DOHH2 (cell line): ENCODE data around the gene ZNF580.

Source experiments
- H3F3A ChIP-seq: fragments of 200-600 bp; sonication (generic), shearing (Covaris generic); 2 replicates; pipeline ENCODE4 v1.6.0; 2016; ENCODE audit warnings: antibody characterized with exemption, mild to moderate bottlenecking; ENCODE audit not compliant: control insufficient read depth, insufficient read depth
- H3K27ac ChIP-seq: fragments of 200-600 bp; sonication (generic); 2 replicates; pipeline ENCODE4 v1.5.1; 2014; ENCODE audit warnings: low read depth, mild to moderate bottlenecking, low read length, moderate library complexity
- H3K27me3 ChIP-seq: fragments of 200-600 bp; sonication (generic); 2 replicates; pipeline ENCODE4 v1.6.1; 2014; ENCODE audit warnings: mild to moderate bottlenecking, low read length, mixed read lengths; ENCODE audit not compliant: control insufficient read depth
- H3K36me3 ChIP-seq: fragments of 200-600 bp; sonication (generic); 2 replicates; pipeline ENCODE4 v1.6.1; 2014; ENCODE audit warnings: mild to moderate bottlenecking, low read length, moderate library complexity, mixed read lengths; ENCODE audit not compliant: control insufficient read depth
- H3K4me1 ChIP-seq: fragments of 200-600 bp; sonication (generic); 2 replicates; pipeline ENCODE4 v1.6.1; 2014; ENCODE audit warnings: mild to moderate bottlenecking, low read length, mixed read lengths; ENCODE audit not compliant: control insufficient read depth
- H3K4me2 ChIP-seq: fragments of 200-600 bp; sonication (generic); 2 replicates; pipeline ENCODE4 v1.6.0; 2014; ENCODE audit warnings: mild to moderate bottlenecking, low read length, moderate library complexity
- H3K4me3 ChIP-seq: fragments of 200-600 bp; sonication (generic); 2 replicates; pipeline ENCODE4 v1.5.1; 2014; ENCODE audit warnings: mild to moderate bottlenecking, low read length, mixed read lengths
- H3K79me2 ChIP-seq: fragments of 200-600 bp; sonication (generic); 2 replicates; pipeline ENCODE4 v1.6.1; 2014; ENCODE audit warnings: mild to moderate bottlenecking, low read length, mixed read lengths; ENCODE audit not compliant: control insufficient read depth
- H3K9me2 ChIP-seq: fragments of 200-600 bp; sonication (generic); replicated peaks from 2 replicates; pipeline ENCODE4 v1.6.1; 2014; ENCODE audit warnings: mild to moderate bottlenecking, low read length, mixed read lengths; ENCODE audit not compliant: control insufficient read depth
- H3K9me3 ChIP-seq: fragments of 200-600 bp; sonication (generic); 2 replicates; pipeline ENCODE4 v1.6.1; 2014; ENCODE audit warnings: antibody characterized with exemption, low read length, mixed read lengths; ENCODE audit not compliant: control insufficient read depth, insufficient read depth
- H4K20me1 ChIP-seq: fragments of 200-600 bp; sonication (generic); 2 replicates; pipeline ENCODE4 v1.6.0; 2014; ENCODE audit warnings: low read depth, mild to moderate bottlenecking, antibody characterized with exemption, low read length, moderate library complexity; ENCODE audit not compliant: control insufficient read depth, insufficient read depth
- EZH2phosphoT487 ChIP-seq: fragments of 200-600 bp; sonication (generic); IDR thresholded peaks from 2 replicates; pipeline ENCODE4 v1.6.1; 2017; ENCODE audit warnings: borderline replicate concordance, mild to moderate bottlenecking, antibody characterized with exemption, low read length, moderate library complexity, mixed read lengths
- TF ChIP-seq, protein P1 (sequence below): fragments of 200-600 bp; sonication (generic); IDR thresholded peaks from one replicate; pipeline ENCODE4 v1.5.1; 2014; ENCODE audit warnings: antibody characterized with exemption, mild to moderate bottlenecking, low read depth, low read length; ENCODE audit not compliant: poor library complexity, severe bottlenecking

ZNF580 gene

GRCh38 chr19:55619286-55619685 is 21.5 kb upstream of the ZNF580 start:
- H3K9me3 ChIP-seq, result no peaks in the 10 kb centered on the region
- H3K4me3 ChIP-seq, result no peak overlapping the region
- H3K4me1 ChIP-seq, result peaks cover 7% of the 10 kb centered on the region
- H3K27me3 ChIP-seq, result no peaks in the 10 kb centered on the region
- peaks cover 21% of the 10 kb centered on the region for H3K36me3 ChIP-seq
- no peaks in the 10 kb centered on the region for H3K79me2 ChIP-seq
- peaks cover 11% of the 10 kb centered on the region for H3F3A ChIP-seq
- no peak overlapping the region for H3K4me2 ChIP-seq
- no peak overlapping the region for H3K27ac ChIP-seq
- TF ChIP-seq, protein P1, sequence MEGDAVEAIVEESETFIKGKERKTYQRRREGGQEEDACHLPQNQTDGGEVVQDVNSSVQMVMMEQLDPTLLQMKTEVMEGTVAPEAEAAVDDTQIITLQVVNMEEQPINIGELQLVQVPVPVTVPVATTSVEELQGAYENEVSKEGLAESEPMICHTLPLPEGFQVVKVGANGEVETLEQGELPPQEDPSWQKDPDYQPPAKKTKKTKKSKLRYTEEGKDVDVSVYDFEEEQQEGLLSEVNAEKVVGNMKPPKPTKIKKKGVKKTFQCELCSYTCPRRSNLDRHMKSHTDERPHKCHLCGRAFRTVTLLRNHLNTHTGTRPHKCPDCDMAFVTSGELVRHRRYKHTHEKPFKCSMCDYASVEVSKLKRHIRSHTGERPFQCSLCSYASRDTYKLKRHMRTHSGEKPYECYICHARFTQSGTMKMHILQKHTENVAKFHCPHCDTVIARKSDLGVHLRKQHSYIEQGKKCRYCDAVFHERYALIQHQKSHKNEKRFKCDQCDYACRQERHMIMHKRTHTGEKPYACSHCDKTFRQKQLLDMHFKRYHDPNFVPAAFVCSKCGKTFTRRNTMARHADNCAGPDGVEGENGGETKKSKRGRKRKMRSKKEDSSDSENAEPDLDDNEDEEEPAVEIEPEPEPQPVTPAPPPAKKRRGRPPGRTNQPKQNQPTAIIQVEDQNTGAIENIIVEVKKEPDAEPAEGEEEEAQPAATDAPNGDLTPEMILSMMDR, result no peak
- TF ChIP-seq EZH2phosphoT487, result no peak
- no peaks in the 10 kb centered on the region for H3K9me2 ChIP-seq
- peaks cover 4% of the 10 kb centered on the region; the same call in 1 of the 2 replicates for H4K20me1 ChIP-seq

DNA sequence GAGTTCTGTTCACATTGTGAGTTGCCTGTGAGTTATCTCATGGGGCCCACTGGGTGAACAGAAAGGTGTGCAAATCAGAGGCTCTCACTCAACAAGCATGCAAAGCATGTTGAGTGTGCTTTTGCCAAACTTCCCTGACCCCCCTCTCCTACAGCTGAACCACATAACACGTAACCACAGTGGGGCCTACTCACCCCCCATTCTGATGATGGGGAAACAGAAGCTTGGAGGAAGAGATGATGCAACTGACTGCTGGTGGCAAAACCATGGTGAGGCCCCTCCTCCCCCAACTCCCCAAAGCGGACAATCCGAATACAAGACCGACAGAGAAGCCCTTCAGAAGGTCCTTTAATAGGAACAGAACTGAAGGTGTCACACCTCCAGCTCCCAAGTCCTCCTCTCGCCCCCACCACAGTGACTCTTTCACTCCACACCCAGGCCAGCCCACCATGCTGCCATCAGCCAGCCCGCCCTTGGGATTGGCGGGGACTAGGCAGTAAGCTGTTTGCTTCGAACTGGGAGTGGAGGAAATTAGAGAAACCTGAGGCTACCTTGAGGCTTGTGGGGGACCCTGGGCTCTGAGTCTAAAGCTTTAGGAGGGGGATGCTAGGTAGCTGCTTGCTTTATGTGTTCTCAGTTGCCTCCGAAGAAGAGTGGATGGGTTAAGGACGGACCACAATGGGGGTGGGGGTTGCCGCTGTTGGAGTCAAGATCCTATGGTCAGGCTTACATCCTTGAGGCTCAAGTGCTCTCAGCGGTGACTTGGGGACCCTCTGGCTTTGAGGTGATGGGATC is 20.2 kb upstream of the ZNF580 start:
- no peaks in the 10 kb centered on the region for H3K9me2 ChIP-seq
- H3K27me3 ChIP-seq, result no peaks in the 10 kb centered on the region
- H3K4me2 ChIP-seq, result no peak overlapping the region
- peaks cover 4% of the 10 kb centered on the region; the same call in 1 of the 2 replicates for H4K20me1 ChIP-seq
- peaks cover 17% of the 10 kb centered on the region for H3K36me3 ChIP-seq
- H3K79me2 ChIP-seq, result no peaks in the 10 kb centered on the region
- H3K4me1 ChIP-seq, result peaks cover 14% of the 10 kb centered on the region
- no peak overlapping the region for H3K27ac ChIP-seq
- TF ChIP-seq, protein P1, result no peak
- no peak for TF ChIP-seq EZH2phosphoT487
- no peaks in the 10 kb centered on the region for H3K9me3 ChIP-seq
- peaks cover 11% of the 10 kb centered on the region for H3F3A ChIP-seq
- H3K4me3 ChIP-seq, result no peak overlapping the region

DNA sequence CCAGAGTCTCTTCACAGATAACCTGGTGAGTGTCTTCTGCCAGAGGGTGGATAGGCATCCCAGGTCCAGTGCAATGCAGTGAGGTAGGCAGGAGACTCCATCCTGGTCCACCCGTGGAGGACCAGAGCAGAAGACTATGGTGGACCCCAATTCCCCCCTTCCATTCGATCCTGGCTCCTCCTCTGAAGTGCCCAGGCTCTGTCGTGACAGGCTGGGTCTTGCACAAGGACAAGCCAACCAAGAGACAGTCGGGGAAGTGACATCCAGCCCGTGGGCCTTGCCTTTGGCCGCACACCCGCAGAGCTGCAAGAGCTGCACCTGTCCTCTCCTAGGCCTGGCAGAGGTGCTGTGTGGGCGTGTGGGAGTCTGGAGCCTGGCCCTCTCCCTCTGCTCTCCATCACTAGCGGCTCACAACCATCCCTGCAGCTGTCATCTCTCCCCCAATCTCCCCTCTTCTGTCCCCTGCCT is 19.6 kb upstream of the ZNF580 start:
- Histone ChIP-seq H3K36me3 (peaks cover 14% of the 10 kb centered on the region), H3K27ac (no peak overlapping the region), H3K79me2 (no peaks in the 10 kb centered on the region), H3F3A (peaks cover 11% of the 10 kb centered on the region), H3K9me2 (no peaks in the 10 kb centered on the region), H3K4me2 (no peak overlapping the region), H3K4me1 (peaks cover 14% of the 10 kb centered on the region), H3K27me3 (no peaks in the 10 kb centered on the region), H4K20me1 (peaks cover 4% of the 10 kb centered on the region; the same call in 1 of the 2 replicates), H3K4me3 (no peak overlapping the region), H3K9me3 (no peaks in the 10 kb centered on the region)
- TF ChIP-seq, protein P1, result no peak
- TF ChIP-seq EZH2phosphoT487, result no peak
